ENCODE data around the gene ADAMTS12. TPM values are rescaled to one million over a fixed set of nuclear protein-coding genes. Genes with fewer than 3 reads are reported as not detected.

ADAMTS12 gene
- polyA plus RNA-seq, 1 donor from 2014 or later, result 0.07 TPM

DNA sequence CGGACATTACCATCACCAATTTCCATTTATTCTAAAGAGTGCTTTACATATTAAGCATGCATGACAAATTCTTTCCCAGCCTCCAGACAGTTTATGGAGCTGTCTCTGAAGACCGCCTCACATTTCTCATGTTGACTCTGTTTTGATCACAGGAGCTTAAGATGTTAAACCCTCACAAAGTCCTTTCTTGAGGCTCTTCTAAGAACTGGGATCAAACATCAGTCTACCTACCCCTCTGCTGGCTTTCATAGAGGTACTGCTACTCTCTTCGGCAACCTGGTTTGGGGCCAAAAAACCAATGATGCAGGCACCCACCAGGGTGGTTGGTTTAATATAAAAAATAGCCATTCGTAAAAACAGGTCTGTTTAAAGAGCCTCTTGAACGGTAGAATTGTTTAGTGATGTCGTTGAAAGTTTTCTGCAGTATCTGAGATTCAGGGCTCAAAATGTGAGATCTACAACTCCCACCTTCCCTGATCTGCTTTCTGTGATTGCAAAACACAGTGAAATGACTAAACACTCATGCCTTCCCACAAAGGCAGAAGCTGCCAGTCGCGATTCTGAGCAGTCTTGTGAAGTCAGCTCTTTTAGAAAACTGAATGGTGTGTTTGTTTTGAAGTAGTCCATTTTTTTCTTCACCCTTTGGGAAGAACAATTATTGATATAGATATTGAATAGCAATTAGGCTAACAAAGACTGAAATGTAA, 47.9 kb upstream of the ADAMTS12 start:
- Histone ChIP-seq H3K36me3 (ENCODE audit: insufficient read depth, low read length) (no peaks in the 10 kb centered on the region), H3K27ac (ENCODE audit: low read length) (no peak overlapping the region), H3K27me3 (ENCODE audit: insufficient read depth, low read depth, low read length) (peaks cover 23% of the 10 kb centered on the region), H4K20me1 (ENCODE audit: insufficient read depth) (no peaks in the 10 kb centered on the region), H3K9me2 (ENCODE audit: insufficient read depth, low read length) (no peaks in the 10 kb centered on the region), H2AFZ (ENCODE audit: low read depth, low read length) (no peak overlapping the region), H3K79me2 (replicated peaks; ENCODE audit: insufficient read depth, low read length) (no peaks in the 10 kb centered on the region), H3K9me3 (ENCODE audit: low read length) (no peaks in the 10 kb centered on the region), H3K4me3 (ENCODE audit: low read length) (no peak overlapping the region), H3K9ac (ENCODE audit: low read length) (no peak overlapping the region), H3F3A (ENCODE audit: insufficient read depth, low read length, poor library complexity, severe bottlenecking) (no peaks in the 10 kb centered on the region), H3K4me2 (ENCODE audit: low read length) (no peak overlapping the region)
- TF ChIP-seq, protein P1, sequence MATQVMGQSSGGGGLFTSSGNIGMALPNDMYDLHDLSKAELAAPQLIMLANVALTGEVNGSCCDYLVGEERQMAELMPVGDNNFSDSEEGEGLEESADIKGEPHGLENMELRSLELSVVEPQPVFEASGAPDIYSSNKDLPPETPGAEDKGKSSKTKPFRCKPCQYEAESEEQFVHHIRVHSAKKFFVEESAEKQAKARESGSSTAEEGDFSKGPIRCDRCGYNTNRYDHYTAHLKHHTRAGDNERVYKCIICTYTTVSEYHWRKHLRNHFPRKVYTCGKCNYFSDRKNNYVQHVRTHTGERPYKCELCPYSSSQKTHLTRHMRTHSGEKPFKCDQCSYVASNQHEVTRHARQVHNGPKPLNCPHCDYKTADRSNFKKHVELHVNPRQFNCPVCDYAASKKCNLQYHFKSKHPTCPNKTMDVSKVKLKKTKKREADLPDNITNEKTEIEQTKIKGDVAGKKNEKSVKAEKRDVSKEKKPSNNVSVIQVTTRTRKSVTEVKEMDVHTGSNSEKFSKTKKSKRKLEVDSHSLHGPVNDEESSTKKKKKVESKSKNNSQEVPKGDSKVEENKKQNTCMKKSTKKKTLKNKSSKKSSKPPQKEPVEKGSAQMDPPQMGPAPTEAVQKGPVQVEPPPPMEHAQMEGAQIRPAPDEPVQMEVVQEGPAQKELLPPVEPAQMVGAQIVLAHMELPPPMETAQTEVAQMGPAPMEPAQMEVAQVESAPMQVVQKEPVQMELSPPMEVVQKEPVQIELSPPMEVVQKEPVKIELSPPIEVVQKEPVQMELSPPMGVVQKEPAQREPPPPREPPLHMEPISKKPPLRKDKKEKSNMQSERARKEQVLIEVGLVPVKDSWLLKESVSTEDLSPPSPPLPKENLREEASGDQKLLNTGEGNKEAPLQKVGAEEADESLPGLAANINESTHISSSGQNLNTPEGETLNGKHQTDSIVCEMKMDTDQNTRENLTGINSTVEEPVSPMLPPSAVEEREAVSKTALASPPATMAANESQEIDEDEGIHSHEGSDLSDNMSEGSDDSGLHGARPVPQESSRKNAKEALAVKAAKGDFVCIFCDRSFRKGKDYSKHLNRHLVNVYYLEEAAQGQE (IDR thresholded peaks at IDR 0.05; ENCODE audit: borderline replicate concordance), result no peak
- no peak for TF ChIP-seq EZH2 (IDR thresholded peaks at IDR 0.05; ENCODE audit: borderline replicate concordance, insufficient read depth, low read length, poor library complexity, severe bottlenecking)
- TF ChIP-seq SMC3 (conservative IDR thresholded peaks at IDR 0.05; ENCODE audit: poor library complexity), result no peak
- TF ChIP-seq, protein P2, sequence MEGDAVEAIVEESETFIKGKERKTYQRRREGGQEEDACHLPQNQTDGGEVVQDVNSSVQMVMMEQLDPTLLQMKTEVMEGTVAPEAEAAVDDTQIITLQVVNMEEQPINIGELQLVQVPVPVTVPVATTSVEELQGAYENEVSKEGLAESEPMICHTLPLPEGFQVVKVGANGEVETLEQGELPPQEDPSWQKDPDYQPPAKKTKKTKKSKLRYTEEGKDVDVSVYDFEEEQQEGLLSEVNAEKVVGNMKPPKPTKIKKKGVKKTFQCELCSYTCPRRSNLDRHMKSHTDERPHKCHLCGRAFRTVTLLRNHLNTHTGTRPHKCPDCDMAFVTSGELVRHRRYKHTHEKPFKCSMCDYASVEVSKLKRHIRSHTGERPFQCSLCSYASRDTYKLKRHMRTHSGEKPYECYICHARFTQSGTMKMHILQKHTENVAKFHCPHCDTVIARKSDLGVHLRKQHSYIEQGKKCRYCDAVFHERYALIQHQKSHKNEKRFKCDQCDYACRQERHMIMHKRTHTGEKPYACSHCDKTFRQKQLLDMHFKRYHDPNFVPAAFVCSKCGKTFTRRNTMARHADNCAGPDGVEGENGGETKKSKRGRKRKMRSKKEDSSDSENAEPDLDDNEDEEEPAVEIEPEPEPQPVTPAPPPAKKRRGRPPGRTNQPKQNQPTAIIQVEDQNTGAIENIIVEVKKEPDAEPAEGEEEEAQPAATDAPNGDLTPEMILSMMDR (IDR thresholded peaks at IDR 0.05; ENCODE audit: poor library complexity, severe bottlenecking), result no peak
- TF ChIP-seq POLR2AphosphoS5 (IDR thresholded peaks at IDR 0.05), result no peak
- no peak for TF ChIP-seq RAD21 (conservative IDR thresholded peaks at IDR 0.05)
- no peak for TF ChIP-seq MXI1 (conservative IDR thresholded peaks at IDR 0.05; ENCODE audit: poor library complexity, severe bottlenecking)
- TF ChIP-seq TAF1 (IDR thresholded peaks at IDR 0.05; ENCODE audit: low read depth), result no peak
- TF ChIP-seq EP300 (conservative IDR thresholded peaks at IDR 0.05; ENCODE audit: poor library complexity, severe bottlenecking), result no peak

GRCh38 chr5:33938881-33939280, 47.1 kb upstream of the ADAMTS12 start:
- no peaks in the 10 kb centered on the region for H3K36me3 ChIP-seq (ENCODE audit: insufficient read depth, low read length)
- no peak overlapping the region for H3K27ac ChIP-seq (ENCODE audit: low read length)
- no peak overlapping the region for H2AFZ ChIP-seq (ENCODE audit: low read depth, low read length)
- H3K79me2 ChIP-seq (replicated peaks; ENCODE audit: insufficient read depth, low read length), result no peaks in the 10 kb centered on the region
- no peak overlapping the region for H3K4me2 ChIP-seq (ENCODE audit: low read length)
- no peaks in the 10 kb centered on the region for H3K9me2 ChIP-seq (ENCODE audit: insufficient read depth, low read length)
- H4K20me1 ChIP-seq (ENCODE audit: insufficient read depth), result no peaks in the 10 kb centered on the region
- H3K9me3 ChIP-seq (ENCODE audit: low read length), result no peaks in the 10 kb centered on the region
- H3F3A ChIP-seq (ENCODE audit: insufficient read depth, low read length, poor library complexity, severe bottlenecking), result no peaks in the 10 kb centered on the region
- no peak overlapping the region for H3K4me3 ChIP-seq (ENCODE audit: low read length)
- peaks cover 23% of the 10 kb centered on the region for H3K27me3 ChIP-seq (ENCODE audit: insufficient read depth, low read depth, low read length)
- no peak overlapping the region for H3K9ac ChIP-seq (ENCODE audit: low read length)
- TF ChIP-seq, protein P1 (IDR thresholded peaks at IDR 0.05; ENCODE audit: borderline replicate concordance), result no peak
- no peak for TF ChIP-seq POLR2AphosphoS5 (IDR thresholded peaks at IDR 0.05)
- TF ChIP-seq MXI1 (conservative IDR thresholded peaks at IDR 0.05; ENCODE audit: poor library complexity, severe bottlenecking), result no peak
- no peak for TF ChIP-seq EP300 (conservative IDR thresholded peaks at IDR 0.05; ENCODE audit: poor library complexity, severe bottlenecking)
- TF ChIP-seq SMC3 (conservative IDR thresholded peaks at IDR 0.05; ENCODE audit: poor library complexity), result no peak
- TF ChIP-seq, protein P2 (IDR thresholded peaks at IDR 0.05; ENCODE audit: poor library complexity, severe bottlenecking), result no peak

Measured in neural cell (in vitro differentiated cells).